ENCODE results near the gene FOXP1. TPM values are rescaled to one million over a fixed set of nuclear protein-coding genes. Genes with fewer than 3 reads are reported as not detected.
A peak's percentile ranks its signal among the peaks of the same experiment; 100 is the strongest.

Gene FOXP1
- total and polyA plus RNA-seq, 2 of the 13 experiments (the other 11 are each of a cell fraction or from before 2014, with no cell fraction given): 40.4 to 59.0 TPM

DNA sequence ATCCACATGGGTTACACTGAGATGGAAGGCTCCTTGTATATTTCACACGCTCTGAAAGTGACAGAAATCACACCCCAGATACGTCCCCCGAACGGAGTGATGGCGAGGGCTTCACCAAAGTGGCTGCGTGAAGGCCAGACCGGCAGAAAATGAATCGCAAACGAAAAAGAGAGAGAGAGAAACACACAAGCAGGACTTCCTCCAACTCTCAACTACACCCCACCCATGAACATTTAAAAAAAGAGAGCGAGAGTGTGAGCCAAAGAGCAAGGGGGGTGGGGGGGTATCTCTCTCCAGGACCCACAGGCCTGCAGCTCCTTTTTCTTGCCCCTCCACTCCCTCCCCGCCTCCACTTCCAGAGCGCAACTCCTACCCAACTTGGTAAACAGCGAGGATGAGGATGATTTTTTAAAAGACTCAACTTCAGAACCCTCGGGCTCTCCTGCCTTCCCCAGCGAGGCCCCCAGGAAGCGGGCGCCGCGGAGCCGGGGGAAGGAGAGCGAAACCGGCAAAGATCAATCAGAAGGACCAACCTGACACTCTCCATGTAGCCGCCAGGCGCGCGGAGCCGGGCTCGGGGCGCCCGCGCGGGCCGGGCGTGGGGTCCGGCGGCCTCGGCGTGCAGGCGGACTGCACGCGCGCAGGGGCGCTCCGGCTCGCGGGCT is 519.1 kb downstream of the FOXP1 start:
- DNase-seq (ENCODE audit: low spot score) (peak; percentile 63), FAIRE-seq (no peak), ATAC-seq (peak; percentile 80)
- BruUV-seq (replicated peaks): no TSS peak
- Histone ChIP-seq H3K4me2 (ENCODE audit: low read depth, low read length) (peak overlapping the region; percentile 89), H3K27ac (ENCODE audit: extremely low read length, insufficient read depth, low read length) (peak overlapping the region; percentile 71), H2AFZ (ENCODE audit: low read length) (no peak overlapping the region), H3K36me3 (replicated peaks in 1 of 2; ENCODE audit: control insufficient read depth in 1 of 2, insufficient read depth in 2 of 2, low read length in 2 of 2) (no peaks in the 10 kb centered on the region), H3K9me3 (ENCODE audit: low read length) (no peaks in the 10 kb centered on the region), H3K4me1 (ENCODE audit: insufficient read depth, low read length) (peaks cover 75% of the 10 kb centered on the region), H4K20me1 (ENCODE audit: insufficient read depth, low read length) (no peaks in the 10 kb centered on the region; the same call in 1 of the 2 replicates), H3K27me3 (ENCODE audit: control insufficient read depth in 1 of 2, insufficient read depth in 2 of 2, low read length in 2 of 2) (no peaks in the 10 kb centered on the region; a peak in 1 of 5 replicates), H3K4me3 (replicated peaks in 1 of 3; ENCODE audit: insufficient read depth in 1 of 3, low read depth in 2 of 3, low read length in 3 of 3) (peak overlapping the region; percentile 70 to 83 (median 82)), H3K9ac (ENCODE audit: insufficient read depth, low read depth, low read length) (peak overlapping the region; percentile 77), H3K79me2 (ENCODE audit: insufficient read depth, low read length) (peaks cover 80% of the 10 kb centered on the region)
- POLR2A ChIA-PET: interaction anchor here (1.0 to 2.8 kb wide), 9 partner anchors 9 to 518 kb away, joined by 3 to 21 read pairs (median 7); no protein-coding TSS in a partner anchor
- in situ Hi-C loops (cut with HindIII; ENCODE audit: extremely low pct_ligation_motif_present, low pct_unique_long_range_greater_than_20kb) (no loop called here), intact Hi-C loops (cut with micrococcal nuclease; ENCODE audit: unreplicated experiment) (loop anchor here (5.0 to 10.0 kb wide), 2 partner anchors 57 to 90 kb away; no protein-coding TSS in a partner anchor)
- WGBS (ENCODE audit: low lambda C conversion rate): 0% methylated on average over 15 of the region's 46 CpGs
- CTCF ChIA-PET (ENCODE audit: low intra/inter-chr PET ratio, low total read pairs): no interaction called here
- TF ChIP-seq ZNF256 (CRISPR knock-in tag; conservative IDR thresholded peaks at IDR 0.05) (no peak), ETV5 (CRISPR knock-in tag; IDR thresholded peaks at IDR 0.05; ENCODE audit: borderline replicate concordance) (peak; percentile 32; the same call in 1 of the 2 replicates), ISL2 (CRISPR knock-in tag; IDR thresholded peaks at IDR 0.05) (0 out of 2 replicates have a peak, but pooled peaks have one; percentile 2), TCF12 (IDR thresholded peaks at IDR 0.05) (no peak), TCF12 (CRISPR knock-in tag; IDR thresholded peaks at IDR 0.05) (no peak), TOE1 (CRISPR knock-in tag; IDR thresholded peaks at IDR 0.05) (no peak), ZNF451 (CRISPR knock-in tag; IDR thresholded peaks at IDR 0.05) (no peak), LRRFIP1 (CRISPR knock-in tag; conservative IDR thresholded peaks at IDR 0.05) (no peak), TEAD2 (CRISPR knock-in tag; IDR thresholded peaks at IDR 0.05) (no peak), ZBTB40 (IDR thresholded peaks at IDR 0.05) (no peak), ZBTB40 (CRISPR knock-in tag; IDR thresholded peaks at IDR 0.05) (no peak), RORA (CRISPR knock-in tag; IDR thresholded peaks at IDR 0.05) (no peak)
